ENCODE results near the gene TEX13C. TPM values are rescaled to one million over a fixed set of nuclear protein-coding genes. Genes with fewer than 3 reads are reported as not detected.

Gene TEX13C
- not detected in 2 replicates for total RNA-seq

DNA sequence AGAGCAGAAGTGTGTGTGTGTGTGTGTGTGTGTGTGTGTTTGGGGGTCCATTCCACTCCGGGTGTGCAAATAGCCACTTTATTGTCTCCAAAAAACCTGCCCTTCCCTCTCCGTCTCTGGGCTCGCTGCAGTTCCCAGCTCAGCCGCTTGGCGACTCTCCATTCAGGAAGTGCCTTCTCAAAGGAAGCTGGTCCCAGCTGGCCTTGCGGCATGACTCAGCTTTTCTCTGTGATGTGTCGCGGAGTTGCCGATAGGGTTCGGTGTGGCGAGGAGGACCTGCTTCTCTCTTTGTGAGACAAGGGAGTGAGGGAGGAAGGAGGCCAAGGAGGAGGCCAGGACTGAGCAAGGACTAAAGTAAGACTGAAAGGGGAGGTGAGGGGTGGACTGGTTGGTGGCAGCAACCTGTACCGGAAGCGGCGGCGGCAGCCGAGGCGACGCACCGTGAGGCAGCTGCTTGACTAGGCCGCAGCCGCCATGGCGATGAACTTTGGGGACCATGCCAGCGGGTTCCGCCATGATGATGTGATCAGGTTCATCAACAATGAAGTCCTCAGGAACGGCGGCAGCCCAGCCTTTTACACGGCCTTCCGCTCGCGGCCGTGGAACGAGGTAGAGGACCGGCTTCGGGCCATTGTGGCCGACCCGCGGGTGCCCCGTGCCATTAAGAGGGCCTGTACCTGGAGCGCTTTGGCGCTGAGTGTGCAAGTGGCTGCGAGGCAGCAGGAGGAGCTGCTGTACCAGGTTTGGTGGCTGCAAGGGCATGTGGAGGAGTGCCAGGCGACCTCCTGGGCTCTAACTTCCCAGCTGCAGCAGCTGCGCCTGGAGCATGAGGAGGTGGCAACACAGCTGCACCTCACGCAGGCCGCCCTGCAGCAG, at the start of gene TEX13C:
TSS of gene TEX13C (plus strand) at position 226 of the 876 bp plus-strand sequence. CDS start at position 475, 249 bp downstream.

Data from hair follicular keratinocyte (primary cell).